ENCODE data around the gene CAMKK2. TPM values are rescaled to one million over a fixed set of nuclear protein-coding genes. Genes with fewer than 3 reads are reported as not detected.

CAMKK2 gene
- total RNA-seq, 4 donors from 2014 or later: 34.1 to 38.4 (median 36.3) TPM

GRCh38 chr12:121237415-121237814 is 59.1 kb downstream of the CAMKK2 start:
- H3K27ac ChIP-seq: no peak overlapping the region
- H3K4me1 ChIP-seq: no peaks in the 10 kb centered on the region
- no peaks in the 10 kb centered on the region for H3K27me3 ChIP-seq
- intact Hi-C loops (cut with DNase I): no loop called here
- no peaks in the 10 kb centered on the region for H3K36me3 ChIP-seq
- no peak overlapping the region for H3K4me3 ChIP-seq (replicated peaks in 1 of 3)
- no peaks in the 10 kb centered on the region for H3K9me3 ChIP-seq
- WGBS, 2 donors: 75 to 89% methylated on average over 8 of the region's 8 CpGs
- DNase-seq: no peak
- TF ChIP-seq, protein P1, sequence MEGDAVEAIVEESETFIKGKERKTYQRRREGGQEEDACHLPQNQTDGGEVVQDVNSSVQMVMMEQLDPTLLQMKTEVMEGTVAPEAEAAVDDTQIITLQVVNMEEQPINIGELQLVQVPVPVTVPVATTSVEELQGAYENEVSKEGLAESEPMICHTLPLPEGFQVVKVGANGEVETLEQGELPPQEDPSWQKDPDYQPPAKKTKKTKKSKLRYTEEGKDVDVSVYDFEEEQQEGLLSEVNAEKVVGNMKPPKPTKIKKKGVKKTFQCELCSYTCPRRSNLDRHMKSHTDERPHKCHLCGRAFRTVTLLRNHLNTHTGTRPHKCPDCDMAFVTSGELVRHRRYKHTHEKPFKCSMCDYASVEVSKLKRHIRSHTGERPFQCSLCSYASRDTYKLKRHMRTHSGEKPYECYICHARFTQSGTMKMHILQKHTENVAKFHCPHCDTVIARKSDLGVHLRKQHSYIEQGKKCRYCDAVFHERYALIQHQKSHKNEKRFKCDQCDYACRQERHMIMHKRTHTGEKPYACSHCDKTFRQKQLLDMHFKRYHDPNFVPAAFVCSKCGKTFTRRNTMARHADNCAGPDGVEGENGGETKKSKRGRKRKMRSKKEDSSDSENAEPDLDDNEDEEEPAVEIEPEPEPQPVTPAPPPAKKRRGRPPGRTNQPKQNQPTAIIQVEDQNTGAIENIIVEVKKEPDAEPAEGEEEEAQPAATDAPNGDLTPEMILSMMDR (IDR thresholded peaks at IDR 0.05): no peak
- TF ChIP-seq POLR2A (IDR thresholded peaks at IDR 0.05): no peak

DNA sequence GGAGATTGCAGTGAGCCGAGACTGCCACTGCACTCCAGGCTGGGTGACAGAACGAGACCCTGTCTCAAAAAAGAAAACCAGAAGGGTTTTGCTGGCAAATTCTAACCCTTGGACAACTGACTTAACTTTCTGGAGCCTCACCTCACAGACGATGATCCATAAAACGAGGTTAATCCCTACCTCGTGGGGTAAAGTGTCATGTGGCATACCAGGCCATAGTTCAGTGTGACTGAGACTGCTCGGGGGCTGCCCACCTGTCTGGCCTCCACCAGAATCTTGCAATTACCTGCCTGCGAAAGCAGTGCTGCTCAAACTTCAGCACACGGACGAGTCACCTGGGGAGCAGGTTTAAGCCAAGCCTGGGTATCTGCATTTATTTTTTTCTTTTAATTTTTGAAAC is 59.7 kb downstream of the CAMKK2 start:
- Histone ChIP-seq H3K4me3 (replicated peaks in 1 of 3) (no peak overlapping the region), H3K27ac (no peak overlapping the region), H3K9me3 (no peaks in the 10 kb centered on the region), H3K27me3 (no peaks in the 10 kb centered on the region), H3K4me1 (no peaks in the 10 kb centered on the region), H3K36me3 (no peaks in the 10 kb centered on the region)
- intact Hi-C loops (cut with DNase I): no loop called here
- DNase-seq: no peak
- TF ChIP-seq POLR2A (IDR thresholded peaks at IDR 0.05): no peak
- TF ChIP-seq, protein P1 (IDR thresholded peaks at IDR 0.05): no peak
- 92 to 94% methylated on average over 9 of the region's 9 CpGs for WGBS, 2 donors

DNA sequence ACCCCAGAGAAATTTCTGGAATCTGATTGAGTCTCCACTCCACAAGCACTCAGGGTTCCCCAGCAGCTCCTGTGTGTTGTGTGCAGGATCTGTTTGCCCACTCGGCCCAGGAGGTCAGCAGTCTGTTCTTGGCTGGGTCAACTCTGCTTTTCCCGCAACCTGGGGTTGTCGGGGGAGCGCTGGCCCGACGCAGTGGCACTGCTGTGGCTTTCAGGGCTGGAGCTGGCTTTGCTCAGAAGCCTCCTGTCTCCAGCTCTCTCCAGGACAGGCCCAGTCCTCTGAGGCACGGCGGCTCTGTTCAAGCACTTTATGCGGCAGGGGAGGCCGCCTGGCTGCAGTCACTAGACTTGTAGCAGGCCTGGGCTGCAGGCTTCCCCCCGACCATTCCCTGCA is 62.9 kb downstream of the CAMKK2 start:
- intact Hi-C loops (cut with DNase I): no loop called here
- Histone ChIP-seq H3K4me1 (no peaks in the 10 kb centered on the region), H3K9me3 (no peaks in the 10 kb centered on the region), H3K27me3 (no peaks in the 10 kb centered on the region), H3K27ac (no peak overlapping the region), H3K4me3 (replicated peaks in 1 of 3) (no peak overlapping the region), H3K36me3 (peaks cover 0 to 7% of the 10 kb centered on the region in 2 donors)
- DNase-seq: no peak
- WGBS, 2 donors: 82 to 84% methylated on average over 8 to 10 of the region's 11 CpGs
- TF ChIP-seq POLR2A (IDR thresholded peaks at IDR 0.05): no peak
- TF ChIP-seq, protein P1 (IDR thresholded peaks at IDR 0.05): no peak

DNA sequence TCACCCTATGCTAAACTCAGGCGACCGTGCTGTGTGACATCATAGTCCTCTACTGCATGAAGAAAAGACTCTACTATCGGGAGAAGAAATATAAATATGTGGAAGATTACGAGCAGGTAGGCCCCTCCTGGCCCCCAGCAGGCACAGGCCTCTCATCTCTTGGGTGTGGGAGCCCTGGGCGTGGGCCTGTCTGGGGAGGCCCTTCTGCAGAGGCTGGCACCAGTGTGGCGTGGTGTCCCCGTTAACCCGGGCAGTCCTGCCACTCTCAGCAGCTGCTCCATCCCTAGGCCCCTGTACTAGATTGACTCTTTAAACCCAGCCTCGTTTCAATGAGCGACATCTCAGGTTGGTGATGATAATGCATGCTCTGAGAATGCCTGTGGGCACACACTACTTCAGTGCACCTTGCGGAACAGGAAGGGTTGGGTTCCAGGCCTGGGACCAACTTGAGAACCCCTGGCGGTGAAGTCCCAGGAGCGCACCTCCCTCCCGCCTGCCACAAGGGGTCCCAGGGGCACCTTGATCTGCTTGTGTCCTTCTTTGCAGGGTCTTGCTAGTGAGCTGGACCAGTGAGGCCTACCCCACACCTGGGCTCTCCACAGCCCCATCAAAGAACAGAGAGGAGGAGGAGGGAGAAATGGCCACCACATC is 63.4 kb downstream of the CAMKK2 start:
- peaks cover 0 to 7% of the 10 kb centered on the region in 2 donors for H3K36me3 ChIP-seq
- H3K9me3 ChIP-seq: no peaks in the 10 kb centered on the region
- DNase-seq: no peak
- intact Hi-C loops (cut with DNase I): no loop called here
- no peak overlapping the region for H3K4me3 ChIP-seq (replicated peaks in 1 of 3)
- no peaks in the 10 kb centered on the region for H3K27me3 ChIP-seq
- TF ChIP-seq, protein P1 (IDR thresholded peaks at IDR 0.05): no peak
- TF ChIP-seq POLR2A (IDR thresholded peaks at IDR 0.05): no peak
- H3K4me1 ChIP-seq: no peaks in the 10 kb centered on the region
- 91 to 95% methylated on average over 10 to 14 of the region's 14 CpGs for WGBS, 2 donors
- H3K27ac ChIP-seq: no peak overlapping the region

DNA sequence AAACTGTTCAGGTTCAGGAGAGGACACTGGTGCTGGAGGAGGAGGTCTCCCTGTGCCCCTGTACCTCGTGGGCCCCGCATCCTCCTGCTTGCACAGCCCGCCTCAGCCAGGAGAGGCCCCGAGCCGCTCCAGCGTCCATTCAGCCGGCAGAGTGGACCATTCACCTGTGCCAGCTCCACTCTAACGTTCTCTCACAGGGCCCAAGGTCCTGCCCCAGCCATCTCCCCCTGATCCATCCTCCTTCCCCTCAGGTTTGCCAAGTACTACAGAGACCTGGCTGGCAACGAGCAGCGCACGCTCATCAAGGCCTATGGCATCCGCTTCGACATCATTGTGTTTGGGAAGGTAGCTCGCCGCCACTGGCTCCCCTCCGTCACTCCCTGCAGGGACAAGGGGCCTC is 64.3 kb downstream of the CAMKK2 start:
- DNase-seq: no peak
- intact Hi-C loops (cut with DNase I): no loop called here
- Histone ChIP-seq H3K36me3 (peaks cover 0 to 7% of the 10 kb centered on the region in 2 donors), H3K9me3 (no peaks in the 10 kb centered on the region), H3K4me3 (replicated peaks in 1 of 3) (no peak overlapping the region), H3K27ac (no peak overlapping the region), H3K27me3 (no peaks in the 10 kb centered on the region), H3K4me1 (peaks cover 4 to 5% of the 10 kb centered on the region in 2 donors)
- WGBS, 2 donors: 82 to 86% methylated on average over 16 of the region's 16 CpGs
- no peak for TF ChIP-seq POLR2A (IDR thresholded peaks at IDR 0.05)
- TF ChIP-seq, protein P1 (IDR thresholded peaks at IDR 0.05): no peak

All from thyroid gland (tissue), 4 donors.